GM19240 (cell line): ENCODE results near the gene HOXD11.

Experiments
- DNase-seq: peaks from one replicate; pipeline ENCODE4 v3.0.0; 2011; ENCODE audit warnings: low spot score; ENCODE audit not compliant: insufficient read length

HOXD11 gene

GRCh38 chr2:176105078-176105729, 1.9 kb upstream of the HOXD11 start:
- DNase-seq = no peak

GRCh38 chr2:176105730-176106580, 1.1 kb upstream of the HOXD11 start:
- no peak for DNase-seq

GRCh38 chr2:176107731-176108181, 676 bp downstream of the HOXD11 start:
- no peak for DNase-seq

GRCh38 chr2:176109192-176109901, 2.3 kb downstream of the HOXD11 start:
- DNase-seq = no peak

DNA sequence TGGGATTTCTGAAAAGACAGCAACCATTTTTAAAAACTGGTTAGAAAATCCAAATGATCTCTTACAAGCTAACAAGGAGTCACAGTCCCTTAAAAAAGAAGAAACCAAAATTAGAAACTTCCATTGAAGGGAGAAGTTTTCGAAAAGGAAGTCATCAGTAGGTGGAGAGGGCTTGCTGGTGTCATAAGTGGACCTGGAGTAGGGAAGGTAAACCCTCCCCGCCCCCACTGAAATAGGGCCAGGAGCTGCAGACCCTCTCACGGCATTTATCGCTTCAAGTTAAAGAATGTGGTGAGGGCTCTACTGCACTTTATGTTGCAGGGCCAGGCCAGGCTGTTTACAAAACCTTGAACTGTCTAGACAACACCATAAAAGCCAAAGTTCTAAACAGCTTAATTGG, 2.9 kb downstream of the HOXD11 start:
- no peak for DNase-seq

DNA sequence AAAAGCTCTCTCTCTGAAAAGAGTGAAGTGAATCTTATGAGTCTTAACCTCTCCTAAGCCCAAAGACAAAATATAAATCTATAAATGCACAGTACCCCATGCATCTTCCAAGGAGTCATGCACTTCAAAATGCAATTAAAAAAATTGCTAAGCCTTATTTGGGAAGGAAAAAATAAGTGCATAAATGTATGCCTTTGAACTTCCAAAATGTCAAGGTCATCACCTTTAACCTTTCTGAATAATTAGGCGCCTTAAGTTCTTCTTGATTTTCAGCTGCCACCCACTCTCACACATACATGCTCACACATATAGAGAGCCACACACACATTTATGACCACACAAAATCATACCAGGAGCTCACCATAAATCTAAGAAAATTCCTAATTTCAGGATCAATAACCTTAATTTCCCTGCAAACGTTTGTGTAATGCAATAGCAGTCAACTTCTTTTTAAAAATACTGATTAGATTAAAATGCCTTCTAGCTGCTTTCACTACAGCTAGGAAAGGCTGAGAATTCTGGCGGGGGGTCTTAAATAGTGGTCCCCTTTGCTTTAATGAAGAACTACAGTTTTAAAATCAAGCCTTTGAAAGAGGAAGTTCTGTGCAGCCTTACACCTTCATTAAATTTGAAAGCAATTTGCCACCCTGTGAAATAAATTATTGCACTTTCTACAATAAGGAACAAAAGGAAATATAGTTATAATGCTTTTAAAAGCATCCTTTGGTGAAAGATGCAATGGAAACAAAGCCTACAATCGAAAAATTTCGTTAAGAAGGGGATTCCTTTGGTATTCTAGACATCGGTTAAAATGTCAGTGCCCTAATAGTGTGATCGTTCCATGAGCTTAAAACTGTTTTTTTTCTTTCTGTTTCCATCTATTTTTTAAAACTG, 3.6 kb downstream of the HOXD11 start:
- DNase-seq = no peak

GRCh38 chr2:176111309-176111663, 4.2 kb downstream of the HOXD11 start:
- no peak for DNase-seq

GRCh38 chr2:176111846-176112374, 4.8 kb downstream of the HOXD11 start:
- no peak for DNase-seq

- no peak for DNase-seq
These were observed 5.6 kb downstream of the HOXD11 start for GRCh38 chr2:176112375-176113302.

DNA sequence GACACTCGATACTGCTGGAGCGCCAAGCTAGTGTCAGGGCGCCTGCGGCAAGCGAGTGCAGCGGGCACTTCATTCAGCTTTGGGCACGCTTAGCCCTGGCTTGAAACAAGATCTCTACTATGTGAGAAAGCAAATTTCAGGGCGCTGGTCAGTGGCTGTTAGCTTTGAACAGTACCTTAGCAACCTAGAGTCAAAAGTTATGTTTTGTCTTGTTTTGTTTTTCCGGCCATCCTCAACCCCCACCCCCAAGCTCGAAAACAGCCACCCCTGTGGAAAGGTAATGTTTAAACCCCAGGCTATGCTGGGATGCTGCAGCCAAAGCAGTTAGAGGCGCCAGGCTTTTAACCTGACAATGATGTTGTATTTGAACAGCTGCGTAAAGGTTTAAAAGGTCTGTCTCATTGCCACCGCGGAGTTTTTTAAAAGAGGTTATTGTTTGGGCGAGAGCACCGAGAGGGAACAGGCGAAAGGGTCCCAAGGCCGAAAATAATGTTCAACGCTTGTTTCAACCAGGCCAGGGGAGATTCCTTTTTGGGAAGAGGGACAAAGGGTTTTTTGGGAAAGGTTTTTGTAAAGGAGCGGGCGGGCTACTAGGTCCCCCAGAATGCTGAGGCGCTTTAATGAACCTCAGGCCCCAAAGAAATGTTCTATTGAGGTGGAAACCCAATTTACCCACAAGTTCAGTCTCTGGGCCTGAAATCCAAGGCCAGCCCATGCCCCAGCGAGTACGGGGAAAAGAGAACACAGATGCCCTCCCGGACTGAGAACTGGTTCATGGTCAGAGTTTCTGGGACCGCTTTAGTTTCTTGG, 7.2 kb downstream of the HOXD11 start:
- DNase-seq = no peak

DNA sequence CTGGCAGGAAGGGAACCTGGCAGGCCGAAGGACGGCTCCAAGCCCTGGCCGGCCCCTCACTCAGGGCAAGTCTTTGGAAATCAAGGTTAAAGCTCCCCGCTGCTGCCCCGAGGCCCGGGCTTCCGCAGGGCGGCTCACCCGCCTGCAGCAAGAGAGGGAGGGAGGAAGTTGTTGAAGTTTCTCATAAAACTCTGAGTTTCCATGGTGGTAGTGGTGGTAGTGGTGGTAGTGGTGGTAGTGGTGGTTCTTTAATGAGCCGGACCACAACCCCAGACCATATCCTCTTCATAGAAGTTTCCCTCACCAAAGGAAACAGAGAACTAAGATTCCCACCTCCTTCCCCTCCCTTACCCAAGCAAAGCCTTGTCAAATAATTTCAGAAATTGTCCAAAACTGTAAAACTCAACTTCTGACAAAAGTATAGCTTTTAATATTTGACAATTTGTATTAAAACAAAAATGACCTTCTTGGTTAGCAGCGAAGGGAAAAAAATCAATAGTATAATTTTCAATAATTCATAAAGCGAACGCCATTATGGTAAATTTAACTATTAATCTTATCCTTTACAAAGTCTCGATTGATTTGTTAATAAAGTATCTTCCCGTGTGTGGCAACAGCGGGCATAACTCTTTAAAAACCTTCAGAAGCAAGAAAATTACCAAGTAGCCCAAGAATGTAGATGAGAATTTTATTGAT, 8.0 kb downstream of the HOXD11 start:
- DNase-seq = no peak

DNA sequence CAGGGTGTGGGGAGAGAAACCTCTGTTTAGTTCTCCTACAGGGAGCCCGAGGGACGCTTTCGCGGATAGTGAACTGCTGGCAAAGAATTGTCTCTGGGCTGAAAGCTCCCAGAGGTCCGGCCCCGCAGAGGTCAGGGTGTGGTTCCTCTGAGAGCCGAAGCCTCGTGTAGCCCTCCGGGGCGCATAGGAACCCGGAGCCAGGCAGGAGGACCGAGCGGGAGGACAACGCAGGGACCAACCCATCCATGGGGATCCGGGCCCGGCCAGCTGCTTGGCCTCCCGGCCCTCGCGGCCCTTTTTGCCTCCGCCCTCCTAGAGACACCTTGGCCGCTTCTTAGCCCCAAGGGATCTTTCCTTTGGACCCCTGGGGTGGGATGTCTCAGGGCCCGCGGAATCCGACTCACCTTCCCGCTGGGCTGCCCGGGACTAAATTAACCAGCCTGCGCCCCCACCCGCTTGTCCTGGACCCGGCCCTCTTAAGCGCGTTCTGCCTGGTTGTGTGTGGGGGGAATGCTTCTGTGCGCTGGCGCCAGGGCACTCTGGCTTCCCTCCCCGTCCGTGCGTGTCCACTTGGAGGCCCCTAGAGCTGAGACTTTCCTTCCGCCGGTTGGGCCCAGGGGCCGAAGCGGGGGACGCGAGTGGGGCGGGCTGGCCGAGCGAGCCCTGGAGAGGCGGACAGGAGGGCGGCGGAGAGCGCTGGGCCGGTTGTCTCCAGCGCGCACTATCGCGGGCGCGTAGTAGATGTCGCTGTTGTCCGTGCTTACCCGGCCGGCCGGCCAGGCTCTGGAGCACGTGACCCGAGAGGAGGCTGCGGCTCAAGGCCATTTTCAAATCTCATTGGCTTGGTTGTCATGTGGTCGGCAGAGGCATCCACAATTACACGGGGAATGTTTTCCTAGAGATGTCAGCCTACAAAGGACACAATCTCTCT, 9.1 kb downstream of the HOXD11 start, which contains the start of gene HOXD10:
Gene HOXD10 (plus strand): TSS at position 896 of the 931 bp plus-strand sequence. CDS start 56 bp downstream, outside the sequence.
- no peak for DNase-seq

DNA sequence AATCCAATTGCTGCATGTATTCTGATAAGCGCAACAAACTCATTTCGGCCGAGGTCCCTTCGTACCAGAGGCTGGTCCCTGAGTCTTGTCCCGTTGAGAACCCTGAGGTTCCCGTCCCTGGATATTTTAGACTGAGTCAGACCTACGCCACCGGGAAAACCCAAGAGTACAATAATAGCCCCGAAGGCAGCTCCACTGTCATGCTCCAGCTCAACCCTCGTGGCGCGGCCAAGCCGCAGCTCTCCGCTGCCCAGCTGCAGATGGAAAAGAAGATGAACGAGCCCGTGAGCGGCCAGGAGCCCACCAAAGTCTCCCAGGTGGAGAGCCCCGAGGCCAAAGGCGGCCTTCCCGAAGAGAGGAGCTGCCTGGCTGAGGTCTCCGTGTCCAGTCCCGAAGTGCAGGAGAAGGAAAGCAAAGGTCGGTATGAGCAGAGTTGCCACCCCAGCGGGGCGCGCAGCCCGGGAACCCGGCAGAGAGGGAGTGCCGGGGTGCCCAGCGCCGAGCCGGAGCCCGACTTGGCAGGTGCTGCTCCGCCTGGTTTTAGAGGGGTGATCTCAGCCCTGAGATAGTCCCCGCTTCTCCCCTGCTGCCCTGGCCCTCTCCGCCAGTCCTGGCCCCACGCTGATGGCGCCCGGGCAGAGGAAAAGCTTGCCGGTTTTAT, 10.2 kb downstream of the HOXD11 start:
- DNase-seq = no peak

DNA sequence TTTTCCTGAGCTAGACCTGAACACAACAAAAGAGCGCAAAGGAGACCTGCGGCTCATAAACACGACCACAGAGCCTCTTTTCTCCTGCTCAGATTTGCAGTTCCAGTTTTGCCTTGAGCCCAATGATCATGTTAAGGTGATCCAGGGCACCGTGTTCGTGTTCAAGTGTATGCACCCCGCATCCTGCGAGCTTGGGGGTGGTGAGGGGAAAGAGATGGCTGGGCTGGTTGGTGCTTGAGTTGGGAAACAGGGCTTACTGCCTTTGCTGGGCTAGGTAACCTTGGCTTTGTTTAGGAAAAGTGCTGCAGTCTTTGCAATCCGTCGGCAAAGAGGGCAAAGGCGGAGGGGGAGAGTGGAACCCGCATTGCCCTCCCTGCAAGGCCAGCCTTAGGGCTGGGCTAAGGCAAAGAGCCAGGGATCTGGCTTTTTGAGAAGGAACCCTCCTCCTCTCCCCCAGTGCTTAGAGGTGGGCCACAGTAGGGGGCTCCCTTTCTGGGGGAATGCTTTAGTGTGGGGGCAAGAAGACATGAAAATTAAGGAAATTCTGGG, 10.8 kb downstream of the HOXD11 start:
- no peak for DNase-seq

GRCh38 chr2:176118601-176119339, 11.7 kb downstream of the HOXD11 start:
- DNase-seq = no peak
